CD14-positive monocyte (primary cell): Measurements from ENCODE around the gene RXRG. TPM values are rescaled to one million over a fixed set of nuclear protein-coding genes. Genes with fewer than 3 reads are reported as not detected.

Source experiments
- DNase-seq, 3 donors: peaks; one replicate each; pipeline ENCODE4 v3.0.0-alpha.2; 2011 to 2022
- H2AFZ ChIP-seq: 2 replicates; pipeline ENCODE4 v1.6.0; 2012; ENCODE audit warnings: mild to moderate bottlenecking, low read depth, low read length, inconsistent platforms; ENCODE audit not compliant: insufficient read depth, poor library complexity, severe bottlenecking
- H3K27ac ChIP-seq, 2 donors: 1 replicate in 1 of 2; 2 replicates in 1 of 2; pipeline ENCODE4 v1.5.1; 2012 to 2013; ENCODE audit warnings: low read length in 2 of 2, control low read depth in 1 of 2, inconsistent platforms in 1 of 2, low read depth in 1 of 2, mild to moderate bottlenecking in 1 of 2
- H3K27me3 ChIP-seq, 2 donors: one replicate each; pipeline versions ENCODE4 v1.6.0 to v1.6.1; 2011 to 2013; ENCODE audit warnings: low read length in 2 of 2; ENCODE audit not compliant: control insufficient read depth in 2 of 2, insufficient read depth in 2 of 2
- H3K36me3 ChIP-seq, 2 donors: replicated peaks in 1 of 2; 1 replicate in 1 of 2; 2 replicates in 1 of 2; pipeline versions ENCODE4 v1.5.1 to v1.6.1; 2012 to 2013; ENCODE audit warnings: low read length in 2 of 2, control low read depth in 1 of 2, inconsistent platforms in 1 of 2, mild to moderate bottlenecking in 1 of 2; ENCODE audit not compliant: insufficient read depth in 2 of 2, control insufficient read depth in 1 of 2
- H3K4me1 ChIP-seq, 2 donors: 1 replicate in 1 of 2; 2 replicates in 1 of 2; pipeline versions ENCODE4 v1.5.1 to v1.6.1; 2012 to 2013; ENCODE audit warnings: low read length in 2 of 2, control low read depth in 1 of 2, inconsistent platforms in 1 of 2, mild to moderate bottlenecking in 1 of 2, moderate library complexity in 1 of 2; ENCODE audit not compliant: insufficient read depth in 2 of 2, control insufficient read depth in 1 of 2
- H3K4me2 ChIP-seq: replicated peaks from 2 replicates; pipeline ENCODE3; 2012; ENCODE audit warnings: low read length, moderate library complexity, mild to moderate bottlenecking; ENCODE audit not compliant: poor library complexity, severe bottlenecking; ENCODE audit errors: extremely low read depth
- H3K4me3 ChIP-seq, 3 experiments: fragments of 200-600 bp in 1 of 3; sonication (generic) in 1 of 3; replicated peaks in 1 of 3; 1 replicate in 2 of 3; 2 replicates in 1 of 3; pipeline ENCODE4 v1.5.1; 2011 to 2013; ENCODE audit warnings: low read length in 3 of 3, mild to moderate bottlenecking in 3 of 3, control low read depth in 2 of 3, low read depth in 2 of 3, inconsistent platforms in 1 of 3, moderate library complexity in 1 of 3
- H3K79me2 ChIP-seq: 2 replicates; pipeline ENCODE4 v1.6.0; 2012; ENCODE audit warnings: mild to moderate bottlenecking, control low read depth, inconsistent platforms, low read length, moderate library complexity; ENCODE audit not compliant: insufficient read depth
- H3K9ac ChIP-seq: 2 replicates; pipeline ENCODE4 v1.6.0; 2017; ENCODE audit warnings: low read length, mild to moderate bottlenecking; ENCODE audit not compliant: insufficient read depth, poor library complexity, severe bottlenecking
- H3K9me3 ChIP-seq, 2 donors: replicated peaks in 1 of 2; 1 replicate in 1 of 2; 2 replicates in 1 of 2; pipeline versions ENCODE4 v1.5.1 to v1.6.1; 2012 to 2013; ENCODE audit warnings: low read length in 2 of 2, control low read depth in 1 of 2; ENCODE audit not compliant: control insufficient read depth in 1 of 2, insufficient read depth in 1 of 2
- H4K20me1 ChIP-seq: 2 replicates; pipeline ENCODE4 v1.6.0; 2012; ENCODE audit warnings: mild to moderate bottlenecking, low read length, control low read depth, moderate library complexity; ENCODE audit not compliant: insufficient read depth
- H3K27ac Mint-ChIP-seq, 7 donors: one replicate each; pipeline ENCODE4 v1.8.0; 2020; ENCODE audit warnings: mild to moderate bottlenecking in 7 of 7, mixed read lengths in 7 of 7, moderate library complexity in 6 of 7, inconsistent platforms in 2 of 7
- H3K27me3 Mint-ChIP-seq, 3 donors: one replicate each; pipeline ENCODE4 v1.8.0; 2021 to 2022; ENCODE audit warnings: low read depth in 3 of 3, mild to moderate bottlenecking in 3 of 3, mixed read lengths in 3 of 3, moderate library complexity in 3 of 3, inconsistent platforms in 1 of 3
- H3K36me3 Mint-ChIP-seq, 2 donors: one replicate each; pipeline ENCODE4 v1.8.0; 2020; ENCODE audit warnings: mixed read lengths in 2 of 2, inconsistent platforms in 1 of 2, mild to moderate bottlenecking in 1 of 2
- H3K4me1 Mint-ChIP-seq: one replicate; pipeline ENCODE4 v1.8.0; 2020; ENCODE audit warnings: mild to moderate bottlenecking, mixed read lengths
- H3K4me3 Mint-ChIP-seq, 2 donors: one replicate each; pipeline ENCODE4 v1.8.0; 2020; ENCODE audit warnings: mild to moderate bottlenecking in 2 of 2, mixed read lengths in 2 of 2, moderate library complexity in 1 of 2
- H3K9me3 Mint-ChIP-seq, 7 donors: one replicate each; pipeline ENCODE4 v1.8.0; 2020 to 2022; ENCODE audit warnings: mixed read lengths in 7 of 7, mild to moderate bottlenecking in 6 of 7, moderate library complexity in 6 of 7, inconsistent platforms in 2 of 7
- WGBS: methylation state at CpG from one replicate; pipeline ENCODE4 v1.1.5; 2013; ENCODE audit warnings: missing lambda C conversion rate; ENCODE audit not compliant: insufficient coverage; 5-methylcytosine and 5-hydroxymethylcytosine counted together
- intact Hi-C, 2 donors: fragments of 100-400 bp; cut with micrococcal nuclease; formaldehyde crosslinking; loops; one replicate each; pipeline versions ENCODE4 v1.15.0 to v1.15.1; 2023
- polyA plus RNA-seq, 3 donors: library from polyadenylated mRNA; depleted of rRNA in 1 of 3; unstranded in 2 of 3; stranded (reverse) in 1 of 3; fragments of 300-500 nt in 2 of 3; fragments of >200 nt in 1 of 3; fragmentation: Illumina TruSeq in 2 of 3; gene quantifications; 1 replicate in 2 of 3; 2 replicates in 1 of 3; pipeline ENCODE4 v1.2.3, GENCODE V29; 2012 to 2021
- TF ChIP-seq, protein P1 (sequence below): fragments of 200-600 bp; IDR thresholded peaks from one replicate; pipeline ENCODE4 v1.8.0; 2022; ENCODE audit warnings: antibody characterized with exemption, mild to moderate bottlenecking

Gene RXRG
- polyA plus RNA-seq, 3 donors, result not detected

DNA sequence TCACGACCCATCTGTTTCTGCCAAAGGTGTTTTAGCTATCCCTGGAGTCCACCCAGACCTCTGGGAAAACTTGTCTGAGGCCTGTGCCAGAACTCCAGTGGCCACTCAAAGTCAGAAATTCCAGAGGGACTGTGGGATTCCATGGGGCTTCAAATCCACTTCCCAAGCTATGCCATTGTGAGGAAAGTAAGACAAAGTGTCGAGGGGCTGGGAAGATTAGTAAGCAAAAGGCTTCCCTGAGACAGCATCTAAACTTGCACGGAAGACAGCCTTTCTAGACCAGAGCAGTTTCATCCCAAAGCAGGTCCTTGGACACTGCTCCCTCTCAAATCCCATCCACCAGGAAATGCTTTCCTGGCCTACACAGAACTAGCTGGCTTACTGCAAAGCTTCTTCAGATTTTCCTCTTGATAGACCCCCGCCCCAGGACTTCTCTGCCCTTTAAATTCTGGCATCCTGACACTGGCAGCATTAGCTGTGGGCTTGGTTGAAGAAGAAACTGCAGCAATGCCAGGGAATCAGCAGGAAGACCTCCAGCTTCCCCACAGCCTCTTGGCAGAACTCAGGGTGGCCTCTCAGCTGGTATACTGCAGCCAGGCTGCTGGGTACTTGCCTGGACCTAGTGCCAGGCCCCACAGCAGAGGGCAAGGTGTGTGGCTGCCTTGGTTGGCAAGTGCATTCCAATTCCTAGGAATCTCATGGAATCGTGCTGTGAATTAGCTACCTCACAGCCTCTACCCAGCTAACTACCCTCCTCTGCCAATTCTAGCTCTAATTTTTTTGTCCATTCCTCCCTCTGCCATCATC lies 61.1 kb downstream of the RXRG start:
- Histone ChIP-seq H3K79me2 (no peaks in the 10 kb centered on the region), H3K4me3 (no peak overlapping the region), H3K9ac (no peak overlapping the region), H4K20me1 (no peaks in the 10 kb centered on the region), H3K36me3 (no peaks in the 10 kb centered on the region), H3K4me2 (no peak overlapping the region), H3K4me1 (no peaks in the 10 kb centered on the region), H3K27ac (no peak overlapping the region), H3K9me3 (no peaks in the 10 kb centered on the region), H2AFZ (no peak overlapping the region), H3K27me3 (peaks cover 55 to 91% of the 10 kb centered on the region in 2 donors)
- DNase-seq, result no peak
- Mint-ChIP-seq H3K4me1 (no peaks in the 10 kb centered on the region), H3K4me3 (peak overlapping the region in 1 of 2 donors; percentile 1), H3K9me3 (no peaks in the 10 kb centered on the region), H3K27me3 (peaks cover 53 to 88% (median 60%) of the 10 kb centered on the region in 3 donors), H3K36me3 (no peaks in the 10 kb centered on the region), H3K27ac (peak overlapping the region in 1 of 7 donors; percentile 51)
- 88% methylated on average over 3 of the region's 5 CpGs for WGBS
- TF ChIP-seq, protein P1, sequence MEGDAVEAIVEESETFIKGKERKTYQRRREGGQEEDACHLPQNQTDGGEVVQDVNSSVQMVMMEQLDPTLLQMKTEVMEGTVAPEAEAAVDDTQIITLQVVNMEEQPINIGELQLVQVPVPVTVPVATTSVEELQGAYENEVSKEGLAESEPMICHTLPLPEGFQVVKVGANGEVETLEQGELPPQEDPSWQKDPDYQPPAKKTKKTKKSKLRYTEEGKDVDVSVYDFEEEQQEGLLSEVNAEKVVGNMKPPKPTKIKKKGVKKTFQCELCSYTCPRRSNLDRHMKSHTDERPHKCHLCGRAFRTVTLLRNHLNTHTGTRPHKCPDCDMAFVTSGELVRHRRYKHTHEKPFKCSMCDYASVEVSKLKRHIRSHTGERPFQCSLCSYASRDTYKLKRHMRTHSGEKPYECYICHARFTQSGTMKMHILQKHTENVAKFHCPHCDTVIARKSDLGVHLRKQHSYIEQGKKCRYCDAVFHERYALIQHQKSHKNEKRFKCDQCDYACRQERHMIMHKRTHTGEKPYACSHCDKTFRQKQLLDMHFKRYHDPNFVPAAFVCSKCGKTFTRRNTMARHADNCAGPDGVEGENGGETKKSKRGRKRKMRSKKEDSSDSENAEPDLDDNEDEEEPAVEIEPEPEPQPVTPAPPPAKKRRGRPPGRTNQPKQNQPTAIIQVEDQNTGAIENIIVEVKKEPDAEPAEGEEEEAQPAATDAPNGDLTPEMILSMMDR, result no peak
- intact Hi-C loops, result no loop called here

DNA sequence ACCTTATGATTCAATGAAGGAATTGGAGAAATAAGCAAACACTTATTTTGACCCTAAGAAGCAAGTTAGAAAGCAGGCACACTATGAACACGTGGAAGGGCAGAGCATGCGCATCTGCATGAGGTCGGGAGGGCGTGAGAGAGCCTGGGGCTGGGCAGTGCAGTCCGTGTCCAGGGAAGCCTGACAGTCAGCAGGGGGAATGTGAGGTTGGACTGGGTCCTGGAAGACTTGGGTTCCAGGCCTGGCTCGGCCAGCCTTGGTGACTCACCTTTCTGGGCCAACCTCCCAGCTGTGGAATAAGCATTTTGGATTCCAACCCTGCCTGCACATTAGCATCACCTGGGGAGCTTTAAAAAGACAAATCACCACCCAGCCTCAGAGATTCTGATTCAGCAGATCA lies 61.9 kb downstream of the RXRG start:
- no peak overlapping the region for H3K4me3 ChIP-seq
- DNase-seq, result no peak
- H3K79me2 ChIP-seq, result no peaks in the 10 kb centered on the region
- no peak overlapping the region for H3K27ac ChIP-seq
- no peak overlapping the region for H3K4me2 ChIP-seq
- peaks cover 52 to 87% (median 59%) of the 10 kb centered on the region in 3 donors for H3K27me3 Mint-ChIP-seq
- no peaks in the 10 kb centered on the region for H3K36me3 Mint-ChIP-seq
- H3K36me3 ChIP-seq, result no peaks in the 10 kb centered on the region
- no peaks in the 10 kb centered on the region for H3K4me1 Mint-ChIP-seq
- intact Hi-C loops, result no loop called here
- H2AFZ ChIP-seq, result no peak overlapping the region
- H4K20me1 ChIP-seq, result no peaks in the 10 kb centered on the region
- peak overlapping the region in 1 of 2 donors; percentile 6 for H3K4me3 Mint-ChIP-seq
- peaks cover 0 to 5% (median 3%) of the 10 kb centered on the region in 7 donors for H3K9me3 Mint-ChIP-seq
- H3K9me3 ChIP-seq, result no peaks in the 10 kb centered on the region
- TF ChIP-seq, protein P1, result no peak
- no peak overlapping the region for H3K27ac Mint-ChIP-seq
- 92% methylated on average over 6 of the region's 6 CpGs for WGBS
- peaks cover 48 to 84% of the 10 kb centered on the region in 2 donors for H3K27me3 ChIP-seq
- H3K9ac ChIP-seq, result no peak overlapping the region
- H3K4me1 ChIP-seq, result no peaks in the 10 kb centered on the region
